GM06990 (cell line): Measurements from ENCODE around the gene SERINC2.

Experiments used
- DNase-seq: peaks from one replicate; pipeline ENCODE4 v3.0.0-alpha.2; 2011; ENCODE audit not compliant: insufficient read length; ENCODE audit errors: extremely low read depth
- H3K27me3 ChIP-seq: replicated peaks from 2 replicates; pipeline ENCODE4 v1.6.0; 2011; ENCODE audit warnings: low read length; ENCODE audit not compliant: control insufficient read depth, insufficient read depth
- H3K36me3 ChIP-seq: 2 replicates; pipeline ENCODE4 v1.5.1; 2011; ENCODE audit warnings: low read length; ENCODE audit not compliant: control insufficient read depth, insufficient read depth
- H3K4me3 ChIP-seq: replicated peaks from 2 replicates; pipeline ENCODE4 v1.5.1; 2011; ENCODE audit warnings: low read depth, mild to moderate bottlenecking, control low read depth, low read length
- TF ChIP-seq, protein P1 (sequence below): IDR thresholded peaks from 2 replicates; pipeline ENCODE4 v1.5.1; 2011; ENCODE audit warnings: low read length, control low read depth, mild to moderate bottlenecking, inconsistent platforms; ENCODE audit not compliant: insufficient read depth, poor library complexity, severe bottlenecking

Gene SERINC2

GRCh38 chr1:31389616-31390015 lies 23.4 kb upstream of the SERINC2 start:
- no peaks in the 10 kb centered on the region for H3K36me3 ChIP-seq
- no peaks in the 10 kb centered on the region for H3K27me3 ChIP-seq
- TF ChIP-seq, protein P1, sequence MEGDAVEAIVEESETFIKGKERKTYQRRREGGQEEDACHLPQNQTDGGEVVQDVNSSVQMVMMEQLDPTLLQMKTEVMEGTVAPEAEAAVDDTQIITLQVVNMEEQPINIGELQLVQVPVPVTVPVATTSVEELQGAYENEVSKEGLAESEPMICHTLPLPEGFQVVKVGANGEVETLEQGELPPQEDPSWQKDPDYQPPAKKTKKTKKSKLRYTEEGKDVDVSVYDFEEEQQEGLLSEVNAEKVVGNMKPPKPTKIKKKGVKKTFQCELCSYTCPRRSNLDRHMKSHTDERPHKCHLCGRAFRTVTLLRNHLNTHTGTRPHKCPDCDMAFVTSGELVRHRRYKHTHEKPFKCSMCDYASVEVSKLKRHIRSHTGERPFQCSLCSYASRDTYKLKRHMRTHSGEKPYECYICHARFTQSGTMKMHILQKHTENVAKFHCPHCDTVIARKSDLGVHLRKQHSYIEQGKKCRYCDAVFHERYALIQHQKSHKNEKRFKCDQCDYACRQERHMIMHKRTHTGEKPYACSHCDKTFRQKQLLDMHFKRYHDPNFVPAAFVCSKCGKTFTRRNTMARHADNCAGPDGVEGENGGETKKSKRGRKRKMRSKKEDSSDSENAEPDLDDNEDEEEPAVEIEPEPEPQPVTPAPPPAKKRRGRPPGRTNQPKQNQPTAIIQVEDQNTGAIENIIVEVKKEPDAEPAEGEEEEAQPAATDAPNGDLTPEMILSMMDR = no peak
- H3K4me3 ChIP-seq = no peak overlapping the region
- no peak for DNase-seq

GRCh38 chr1:31390071-31390470 lies 22.9 kb upstream of the SERINC2 start:
- no peaks in the 10 kb centered on the region for H3K27me3 ChIP-seq
- no peak overlapping the region for H3K4me3 ChIP-seq
- H3K36me3 ChIP-seq = no peaks in the 10 kb centered on the region
- TF ChIP-seq, protein P1 = no peak
- no peak for DNase-seq

DNA sequence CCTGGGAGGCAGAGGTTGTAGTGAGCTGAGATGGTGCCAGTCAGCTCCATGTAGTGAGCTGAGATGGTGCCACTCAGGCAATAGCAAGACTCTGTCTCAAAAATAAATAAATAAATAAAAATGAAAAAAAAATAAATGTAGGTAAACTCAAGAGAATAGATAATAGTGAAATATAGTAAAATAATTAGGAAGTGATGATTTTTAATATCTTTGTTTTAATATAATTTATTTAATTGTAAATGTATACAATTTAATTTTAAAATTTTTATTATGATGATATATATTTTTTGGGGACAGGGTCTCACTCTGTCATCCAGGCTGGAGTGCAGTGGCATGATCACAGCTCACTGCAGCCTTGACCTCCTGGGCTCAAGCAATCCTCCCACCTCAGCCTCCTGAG lies 19.6 kb upstream of the SERINC2 start:
- TF ChIP-seq, protein P1 = no peak
- no peak for DNase-seq

DNA sequence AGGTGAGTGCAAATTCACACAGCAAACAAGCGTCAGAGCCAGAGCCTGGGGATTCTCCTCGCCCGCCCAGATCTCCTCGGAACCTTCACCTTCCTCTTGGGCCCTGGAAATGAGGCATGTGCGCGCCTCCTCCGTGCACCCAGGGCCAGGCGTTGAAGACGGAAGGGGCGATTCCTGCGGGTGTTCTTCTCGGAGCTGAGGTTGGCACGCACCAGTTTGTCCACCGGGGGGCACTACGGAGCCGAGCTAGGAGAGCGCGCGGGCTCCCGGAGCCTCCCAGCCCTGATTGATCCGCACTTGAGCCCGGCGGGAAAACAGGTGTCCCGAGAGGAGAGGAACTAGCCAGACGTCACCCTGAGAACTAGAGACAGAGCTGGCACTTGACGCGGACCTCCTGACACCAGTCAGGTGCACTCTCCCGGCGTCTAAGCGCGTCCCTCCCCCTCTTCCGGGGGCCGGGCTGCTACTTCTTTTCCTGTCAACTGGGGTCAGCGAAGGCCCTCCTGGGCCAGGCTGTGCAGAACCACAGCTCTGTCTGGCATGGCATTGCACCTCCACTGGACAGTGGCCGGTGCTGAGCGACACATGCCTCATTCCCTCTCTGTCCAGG lies 18.3 kb upstream of the SERINC2 start:
- peak; percentile 79 for DNase-seq
- TF ChIP-seq, protein P1 = peak; percentile 91
- Histone ChIP-seq H3K4me3 (peak overlapping the region; percentile 44), H3K27me3 (no peaks in the 10 kb centered on the region), H3K36me3 (no peaks in the 10 kb centered on the region)

More for the DNA sequence above, 19.6 kb upstream of the SERINC2 start:
- Histone ChIP-seq H3K36me3 (no peaks in the 10 kb centered on the region), H3K4me3 (no peak overlapping the region), H3K27me3 (no peaks in the 10 kb centered on the region)

- Histone ChIP-seq H3K4me3 (no peak overlapping the region), H3K36me3 (no peaks in the 10 kb centered on the region), H3K27me3 (no peaks in the 10 kb centered on the region)
- TF ChIP-seq, protein P1 = peak; percentile 54
- no peak for DNase-seq
These were observed 16.2 kb upstream of the SERINC2 start for GRCh38 chr1:31396633-31397351.
